COLO668 (cell line): Measurements from ENCODE around the gene FIGNL1.

ENCODE experiments used
- DNase-seq: peaks from one replicate; lab custom pipeline; 2025; ENCODE audit not compliant: unreplicated experiment; lab: John Stamatoyannopoulos, UW

The FIGNL1 gene

DNA sequence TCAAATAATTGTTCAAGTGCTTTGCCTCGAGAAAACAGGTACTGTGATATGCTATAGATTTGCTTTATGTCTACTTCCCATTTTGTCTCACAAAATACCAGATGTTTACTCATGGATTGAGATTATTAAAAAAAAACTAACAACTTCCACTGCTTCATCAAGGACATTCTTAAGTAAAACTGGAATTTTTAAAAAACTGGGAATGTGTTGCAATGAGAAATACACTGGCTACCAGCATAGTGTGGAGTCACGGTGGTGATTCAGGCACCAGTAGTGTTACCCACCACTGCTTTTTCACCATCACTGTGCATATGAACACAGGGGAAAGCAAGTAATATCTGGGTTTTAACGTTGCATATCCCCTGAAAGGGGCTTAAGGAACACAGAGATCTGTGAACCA, 21.2 kb downstream of the FIGNL1 start:
- DNase-seq: no peak

- DNase-seq: no peak
Measured at GRCh38 chr7:50427518-50427917, 22.6 kb downstream of the FIGNL1 start.

DNA sequence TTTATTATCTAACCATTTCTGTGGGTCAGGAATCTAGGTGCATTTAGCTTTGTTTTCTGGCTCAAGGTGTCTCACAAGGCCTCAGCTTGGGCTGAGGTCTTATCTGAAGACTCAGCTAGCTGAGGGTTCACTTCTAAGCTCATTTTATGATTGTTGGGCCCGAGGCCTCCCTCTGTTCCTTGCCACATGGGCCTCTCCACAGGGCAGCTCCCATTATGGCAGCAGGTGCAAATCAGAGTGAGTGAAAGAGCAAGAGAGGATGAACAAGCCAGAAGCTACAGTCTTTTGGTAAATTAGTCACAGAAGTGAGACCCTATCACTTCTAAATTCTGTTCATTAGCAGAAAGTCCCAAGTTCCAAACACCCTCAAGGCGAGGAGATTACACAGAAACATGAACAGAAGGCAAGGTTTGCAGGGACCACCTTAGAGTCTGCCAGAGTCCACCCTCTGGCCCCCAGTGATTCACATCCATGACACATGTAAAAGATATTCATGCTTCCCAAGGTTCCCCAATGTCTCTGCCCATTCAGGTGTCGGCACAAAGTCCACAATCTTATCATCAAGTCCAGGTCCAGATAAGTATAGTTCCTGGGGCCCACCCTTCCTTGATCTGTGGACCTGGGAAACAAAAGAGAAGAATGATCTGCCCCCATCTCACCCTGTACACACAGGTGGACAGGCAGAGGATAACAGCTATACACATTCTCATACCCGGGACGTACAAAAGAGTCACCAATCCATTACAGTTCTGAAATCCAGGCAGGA, 23.7 kb downstream of the FIGNL1 start:
- DNase-seq: no peak

DNA sequence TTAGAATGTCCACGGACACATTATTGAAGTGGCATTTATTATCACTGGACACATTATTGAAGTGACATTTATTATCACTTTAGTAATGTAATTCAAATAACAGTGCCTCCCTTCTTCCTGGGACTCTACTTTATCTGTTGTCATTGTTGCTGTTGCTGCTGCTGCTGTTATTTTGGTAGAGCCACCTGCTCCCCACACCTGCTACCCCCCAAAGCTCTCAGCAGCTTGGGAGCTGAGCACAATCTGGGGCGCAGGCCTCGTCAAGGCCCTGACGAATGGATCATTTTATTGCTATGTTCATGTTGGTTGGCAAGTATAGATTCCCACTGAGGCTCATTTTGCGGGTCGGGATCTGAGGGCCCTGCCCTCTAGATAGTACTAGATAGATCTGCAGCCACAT, 24.8 kb downstream of the FIGNL1 start:
- no peak for DNase-seq

GRCh38 chr7:50423860-50424259, 26.3 kb downstream of the FIGNL1 start:
- DNase-seq: no peak

GRCh38 chr7:50422858-50423257, 27.3 kb downstream of the FIGNL1 start:
- DNase-seq: no peak

- no peak for DNase-seq
Measured at GRCh38 chr7:50421043-50421442, 29.1 kb downstream of the FIGNL1 start.

DNA sequence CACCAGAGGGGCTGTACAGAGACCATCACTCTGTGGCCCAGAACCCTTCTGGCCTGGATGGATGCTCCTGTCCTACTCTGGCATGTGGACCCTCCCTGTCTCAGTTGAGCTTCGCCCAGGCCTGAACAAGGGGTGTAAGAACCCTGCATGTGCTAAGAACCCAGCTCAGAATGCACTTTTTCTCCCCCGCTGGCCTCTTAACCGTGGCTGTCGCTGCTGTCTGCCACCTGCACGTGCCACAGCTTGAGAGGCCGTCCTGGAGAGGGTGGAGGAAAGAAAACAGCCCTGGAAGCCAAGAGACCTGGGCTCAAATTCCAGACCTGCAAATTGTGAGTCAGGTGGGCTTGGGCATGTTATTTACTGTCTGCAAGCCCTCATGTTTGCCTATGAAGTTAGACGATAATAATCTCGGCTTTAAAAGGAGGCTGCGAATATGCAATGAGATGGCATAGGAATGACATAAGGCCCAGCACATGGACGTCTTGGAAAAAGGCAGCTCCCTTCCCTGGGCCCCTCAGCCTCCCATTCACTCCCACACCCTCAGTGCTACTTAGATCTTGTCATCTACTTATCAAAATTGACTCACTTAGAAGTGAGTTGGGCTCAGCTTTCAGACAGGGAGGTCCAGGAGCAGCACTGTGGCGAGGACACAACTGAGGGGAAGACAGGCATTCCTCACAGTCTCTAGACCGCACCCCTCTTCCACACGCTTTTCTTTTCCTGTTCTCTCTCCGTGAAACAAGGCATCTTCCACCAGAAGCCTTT, 31.4 kb downstream of the FIGNL1 start:
- DNase-seq: no peak

- DNase-seq: peak; percentile 80
Measured at GRCh38 chr7:50418086-50418515, 32.0 kb downstream of the FIGNL1 start.

DNA sequence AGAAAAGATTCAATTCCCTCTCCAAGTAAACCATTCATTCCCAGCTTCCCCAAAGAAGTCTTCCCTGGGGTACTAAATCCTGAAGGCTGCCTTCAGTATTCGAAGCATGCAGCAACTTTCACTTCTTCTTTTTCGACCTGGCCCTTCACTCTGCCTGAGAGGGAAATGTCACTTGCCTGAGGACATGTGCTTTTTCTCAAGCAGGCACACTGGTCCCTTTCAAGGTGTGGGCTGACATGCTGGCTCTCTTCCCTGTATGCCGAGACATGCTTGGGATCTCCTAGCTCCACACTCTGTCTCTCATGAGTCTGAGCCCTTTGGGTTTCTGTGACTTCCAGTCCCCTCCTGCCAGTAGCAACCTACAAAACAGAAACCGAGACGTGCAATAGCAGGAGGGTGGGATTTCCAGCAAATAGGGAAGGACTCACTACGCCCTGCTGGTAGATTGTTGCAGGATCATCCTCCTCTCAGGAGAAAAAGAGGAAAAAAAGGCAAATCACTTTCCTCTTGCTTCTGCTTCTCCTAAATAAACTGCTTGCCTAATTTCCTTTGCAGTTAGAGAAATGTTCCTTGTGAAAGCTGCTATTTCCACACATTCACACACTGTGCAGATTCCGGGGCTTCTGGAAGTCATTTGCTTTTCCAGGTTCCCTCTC, 33.5 kb downstream of the FIGNL1 start:
- DNase-seq: no peak

DNA sequence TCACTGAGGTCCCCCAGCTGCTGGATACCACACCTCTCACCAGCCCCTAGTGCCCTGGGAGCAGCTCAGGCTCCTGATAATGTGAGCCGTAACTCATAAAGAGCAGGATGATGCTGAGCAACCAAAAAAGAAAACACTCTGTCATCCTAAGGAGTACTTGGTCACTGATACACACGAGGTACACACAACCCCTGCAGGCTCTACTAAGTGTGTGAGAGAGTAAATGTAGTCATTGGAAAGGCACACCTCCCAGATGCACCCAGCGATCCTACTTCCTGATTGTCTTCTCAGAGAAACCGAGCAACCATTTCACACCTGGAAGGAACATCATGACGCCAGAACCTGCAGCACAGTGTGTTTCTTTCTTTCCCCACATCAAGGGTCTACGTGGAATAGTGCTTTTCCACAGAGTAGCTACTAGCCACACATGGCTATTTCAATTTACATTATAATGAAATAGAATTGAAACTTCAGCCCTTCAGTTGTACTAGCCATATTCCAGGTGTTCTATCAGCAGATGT, 34.2 kb downstream of the FIGNL1 start:
- DNase-seq: no peak

DNA sequence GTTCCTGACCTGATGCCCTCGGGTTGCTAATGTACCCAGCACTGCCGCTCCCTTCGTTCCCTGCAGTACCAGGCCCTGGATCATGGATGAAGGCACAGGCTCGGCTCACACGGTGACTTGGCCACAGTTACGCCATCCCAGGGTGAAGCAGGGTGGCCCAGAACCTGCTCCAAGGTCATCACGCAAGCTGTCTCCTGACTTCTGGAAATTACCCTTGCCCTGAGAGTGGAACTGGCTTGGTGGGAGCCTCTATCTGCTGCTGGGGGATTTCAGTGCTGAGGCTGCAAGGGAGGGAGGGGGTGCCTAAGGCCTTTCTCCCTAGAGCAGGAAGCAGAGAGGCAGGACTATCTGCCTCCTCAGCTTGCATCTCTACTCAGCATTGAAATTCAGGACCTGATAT, 36.6 kb downstream of the FIGNL1 start:
- no peak for DNase-seq

DNA sequence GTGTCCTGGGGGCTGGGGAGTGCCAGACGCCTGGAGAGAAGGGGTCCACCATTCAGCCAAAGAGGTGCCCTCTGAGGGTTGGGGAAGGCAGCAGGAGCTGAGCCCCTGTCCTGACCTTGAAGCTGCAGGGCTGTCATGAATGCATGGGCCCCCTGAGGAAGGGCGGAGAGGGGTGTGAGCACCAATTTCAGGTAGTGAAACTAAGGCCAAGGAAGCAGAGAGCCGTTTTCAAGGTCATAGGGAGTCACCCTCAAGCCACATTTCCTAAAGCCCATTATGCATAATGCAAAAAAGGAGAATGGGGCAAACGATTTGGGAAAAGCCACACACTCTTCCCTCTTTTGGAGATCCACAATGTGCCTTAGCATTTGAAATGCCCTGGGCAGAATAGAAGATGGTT, 37.2 kb downstream of the FIGNL1 start:
- no peak for DNase-seq

DNA sequence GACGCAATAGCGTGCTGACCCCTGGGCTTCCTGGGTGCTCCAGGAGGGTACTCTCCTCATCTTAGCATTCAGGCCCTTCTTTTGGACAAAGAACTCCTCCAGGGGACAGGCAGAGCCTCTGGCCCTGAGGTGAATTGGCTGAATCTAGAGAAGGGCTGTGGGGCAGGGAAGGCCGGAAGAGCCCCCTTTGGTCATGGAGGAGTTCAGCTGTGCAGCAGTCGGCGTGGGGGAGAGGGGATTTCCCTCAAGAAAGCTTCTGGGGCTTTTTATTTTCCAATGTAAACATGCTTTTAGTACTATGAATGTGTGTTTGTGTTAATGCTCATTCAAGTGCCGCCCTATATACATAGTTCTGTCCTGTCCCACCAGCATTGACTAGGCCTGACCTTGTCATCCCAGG, 38.8 kb downstream of the FIGNL1 start:
- DNase-seq: no peak

- no peak for DNase-seq
Measured at GRCh38 chr7:50409856-50410745, 40.0 kb downstream of the FIGNL1 start.

DNA sequence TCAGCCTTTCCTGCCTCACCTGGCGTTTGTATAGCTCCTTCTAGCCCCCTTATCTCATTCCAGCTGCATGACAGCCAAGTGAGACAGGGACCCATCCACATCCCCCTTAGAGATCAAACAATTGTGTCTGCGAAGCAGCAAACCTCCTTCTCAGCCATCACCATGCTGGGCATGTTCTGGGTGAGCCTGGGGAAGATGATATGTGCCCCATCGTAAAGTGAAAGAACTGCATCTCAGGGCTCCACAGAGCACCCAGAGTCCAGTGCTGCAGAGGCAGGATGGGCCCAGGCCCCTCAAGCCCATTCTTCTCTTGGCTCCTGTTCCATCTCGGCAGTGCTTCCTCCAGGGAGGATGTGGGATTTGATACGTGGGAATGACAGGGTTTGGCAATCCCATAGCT, 43.2 kb downstream of the FIGNL1 start:
- DNase-seq: no peak

DNA sequence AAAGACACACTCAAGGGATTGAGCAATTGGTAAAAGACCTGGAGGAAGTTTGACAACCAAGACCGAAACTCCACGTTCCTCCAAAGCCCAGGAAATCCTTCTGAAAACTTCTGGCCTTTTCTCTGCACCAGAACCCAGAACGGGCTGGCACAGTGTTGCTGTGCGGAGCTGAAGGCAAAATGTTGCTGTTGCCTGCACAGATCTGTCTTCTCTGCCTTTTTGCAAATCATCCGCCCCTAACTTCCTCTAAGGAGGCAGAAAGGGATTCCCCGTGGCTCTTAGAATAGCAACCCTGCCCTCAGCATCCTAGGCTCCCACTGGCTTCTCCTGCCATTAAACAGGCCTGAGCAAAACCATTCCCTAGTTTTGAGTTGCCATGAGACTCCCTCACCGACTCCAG, 44.9 kb downstream of the FIGNL1 start:
- DNase-seq: no peak

DNA sequence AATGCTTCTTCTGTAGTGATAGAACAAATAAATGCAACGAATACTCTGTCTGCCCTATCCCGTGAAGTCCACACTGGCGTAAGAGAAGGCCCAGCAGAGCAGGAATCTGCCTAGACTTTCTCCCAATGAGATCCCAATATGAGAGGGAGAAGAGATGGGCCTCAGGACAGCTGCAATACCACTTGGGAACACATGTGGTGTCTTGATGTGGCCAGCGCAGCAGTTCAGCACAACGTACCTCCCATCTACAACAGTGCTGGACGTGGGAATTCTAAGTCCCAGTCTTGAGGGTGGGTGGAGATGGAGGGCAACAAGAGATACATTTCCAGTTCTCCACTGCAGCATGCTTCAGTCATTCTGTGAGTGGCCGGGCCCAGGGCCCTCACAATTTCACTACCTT, 45.8 kb downstream of the FIGNL1 start:
- no peak for DNase-seq

- peak; percentile 65 for DNase-seq
Measured at GRCh38 chr7:50400114-50400513, 50.0 kb downstream of the FIGNL1 start.

DNA sequence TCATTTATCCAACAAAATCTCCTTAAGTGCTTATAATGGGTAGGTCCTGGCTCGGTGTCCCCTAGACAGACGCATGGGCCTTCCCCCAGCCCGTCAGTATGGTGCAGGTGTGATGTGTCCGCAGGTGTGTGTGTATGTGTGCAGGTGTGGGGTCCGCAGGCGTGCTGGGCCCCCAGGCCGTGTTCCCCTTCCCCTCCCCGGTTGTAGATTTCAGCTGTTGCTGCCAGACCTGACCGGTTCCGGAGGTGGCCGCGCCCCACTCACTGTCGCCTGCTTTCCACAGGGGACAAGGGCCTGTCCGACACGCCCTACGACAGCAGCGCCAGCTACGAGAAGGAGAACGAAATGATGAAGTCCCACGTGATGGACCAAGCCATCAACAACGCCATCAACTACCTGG, 50.5 kb downstream of the FIGNL1 start:
- DNase-seq: no peak

DNA sequence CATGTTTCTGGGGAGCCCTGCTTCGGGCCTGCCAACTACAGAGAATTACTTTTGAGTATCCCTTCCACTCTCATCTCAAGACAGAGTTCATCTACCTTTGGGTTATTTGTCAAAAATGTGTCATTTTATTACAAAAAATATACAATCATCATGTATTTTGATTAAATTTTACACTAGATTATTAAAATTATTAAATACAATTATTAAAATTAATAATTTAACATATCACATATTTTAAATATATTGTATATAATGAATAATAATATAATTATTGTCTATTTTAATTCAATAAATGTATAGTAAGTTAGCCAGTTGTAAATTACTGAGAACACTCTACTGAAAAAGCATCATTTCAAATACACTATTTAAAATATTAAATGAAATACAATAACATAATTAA, 50.9 kb downstream of the FIGNL1 start:
- no peak for DNase-seq
